HPDE6-E6E7 (cell line): Measurements from ENCODE around the gene KRTAP15-1.

Experiments
- DNase-seq: peaks from one replicate; pipeline ENCODE4 v3.0.0; 2011; ENCODE audit warnings: missing footprints; ENCODE audit errors: extremely low spot score

Gene KRTAP15-1

GRCh38 chr21:30439975-30440374, at the start of gene KRTAP15-1:
Gene KRTAP15-1, plus strand, starts transcription at chr21:30440275. Its CDS starts 53 bp downstream, at chr21:30440328.
- DNase-seq: no peak

GRCh38 chr21:30391492-30392025, 48.5 kb upstream of the KRTAP15-1 start:
- DNase-seq: no peak

- no peak for DNase-seq
Observed at GRCh38 chr21:30395731-30396130, 44.3 kb upstream of the KRTAP15-1 start, which contains the start of gene KRTAP13-1. Gene KRTAP13-1, plus strand, starts transcription at chr21:30396031. Its CDS starts 56 bp downstream, at chr21:30396087.

GRCh38 chr21:30408782-30409494, 31.1 kb upstream of the KRTAP15-1 start:
- DNase-seq: peak; percentile 13

- DNase-seq: no peak
Observed at GRCh38 chr21:30415993-30416392, 24.1 kb upstream of the KRTAP15-1 start.

- no peak for DNase-seq
Observed at GRCh38 chr21:30425826-30426225, 14.2 kb upstream of the KRTAP15-1 start, which contains the start of gene KRTAP13-3. Gene KRTAP13-3, minus strand, starts transcription at chr21:30425926. Its CDS starts 14 bp downstream, at chr21:30425912.

GRCh38 chr21:30426731-30427130, 13.3 kb upstream of the KRTAP15-1 start:
- no peak for DNase-seq

GRCh38 chr21:30430170-30430655, 9.9 kb upstream of the KRTAP15-1 start, which contains the start of gene KRTAP13-4:
Gene KRTAP13-4, plus strand, starts transcription at chr21:30430220. Its CDS starts 56 bp downstream, at chr21:30430276.
- DNase-seq: no peak

- DNase-seq: peak; percentile 19
Observed at GRCh38 chr21:30434033-30434631, 5.9 kb upstream of the KRTAP15-1 start.

GRCh38 chr21:30437010-30437565, 3.0 kb upstream of the KRTAP15-1 start:
- DNase-seq: no peak

GRCh38 chr21:30443226-30443625, 3.2 kb downstream of the KRTAP15-1 start:
- DNase-seq: no peak

- no peak for DNase-seq
Observed at GRCh38 chr21:30444204-30444603, 4.1 kb downstream of the KRTAP15-1 start.

GRCh38 chr21:30447056-30447455, 7.0 kb downstream of the KRTAP15-1 start:
- no peak for DNase-seq

GRCh38 chr21:30448514-30448913, 8.4 kb downstream of the KRTAP15-1 start:
- DNase-seq: no peak

GRCh38 chr21:30463713-30464112, 23.6 kb downstream of the KRTAP15-1 start:
- DNase-seq: no peak

GRCh38 chr21:30468900-30469714, 29.0 kb downstream of the KRTAP15-1 start:
- DNase-seq: no peak

GRCh38 chr21:30478004-30478403, 37.9 kb downstream of the KRTAP15-1 start:
- DNase-seq: no peak

GRCh38 chr21:30479259-30479658, 39.2 kb downstream of the KRTAP15-1 start:
- DNase-seq: no peak

- no peak for DNase-seq
Observed at GRCh38 chr21:30480145-30480544, 40.1 kb downstream of the KRTAP15-1 start, which contains the start of gene KRTAP19-1. Gene KRTAP19-1, minus strand, starts transcription at chr21:30480367. Its CDS starts 50 bp downstream, at chr21:30480317.

- DNase-seq: no peak
Observed at GRCh38 chr21:30482130-30482529, 42.1 kb downstream of the KRTAP15-1 start.

GRCh38 chr21:30486180-30486579, 46.1 kb downstream of the KRTAP15-1 start:
- no peak for DNase-seq
